Breast epithelium (tissue), 3 donors: ENCODE measurements around the gene PHRF1.

Experiments used
- POLR2A ChIP-seq: fragments of 450-650 bp; IDR thresholded peaks from one replicate; pipeline ENCODE4 v1.6.1; 2016; ENCODE audit warnings: antibody characterized with exemption, mild to moderate bottlenecking, moderate library complexity
- POLR2AphosphoS5 ChIP-seq, 3 donors: sonication (generic); formaldehyde crosslinking; IDR thresholded peaks; one replicate each; pipeline ENCODE4 v1.6.1; 2017; ENCODE audit warnings: antibody characterized with exemption in 3 of 3

DNA sequence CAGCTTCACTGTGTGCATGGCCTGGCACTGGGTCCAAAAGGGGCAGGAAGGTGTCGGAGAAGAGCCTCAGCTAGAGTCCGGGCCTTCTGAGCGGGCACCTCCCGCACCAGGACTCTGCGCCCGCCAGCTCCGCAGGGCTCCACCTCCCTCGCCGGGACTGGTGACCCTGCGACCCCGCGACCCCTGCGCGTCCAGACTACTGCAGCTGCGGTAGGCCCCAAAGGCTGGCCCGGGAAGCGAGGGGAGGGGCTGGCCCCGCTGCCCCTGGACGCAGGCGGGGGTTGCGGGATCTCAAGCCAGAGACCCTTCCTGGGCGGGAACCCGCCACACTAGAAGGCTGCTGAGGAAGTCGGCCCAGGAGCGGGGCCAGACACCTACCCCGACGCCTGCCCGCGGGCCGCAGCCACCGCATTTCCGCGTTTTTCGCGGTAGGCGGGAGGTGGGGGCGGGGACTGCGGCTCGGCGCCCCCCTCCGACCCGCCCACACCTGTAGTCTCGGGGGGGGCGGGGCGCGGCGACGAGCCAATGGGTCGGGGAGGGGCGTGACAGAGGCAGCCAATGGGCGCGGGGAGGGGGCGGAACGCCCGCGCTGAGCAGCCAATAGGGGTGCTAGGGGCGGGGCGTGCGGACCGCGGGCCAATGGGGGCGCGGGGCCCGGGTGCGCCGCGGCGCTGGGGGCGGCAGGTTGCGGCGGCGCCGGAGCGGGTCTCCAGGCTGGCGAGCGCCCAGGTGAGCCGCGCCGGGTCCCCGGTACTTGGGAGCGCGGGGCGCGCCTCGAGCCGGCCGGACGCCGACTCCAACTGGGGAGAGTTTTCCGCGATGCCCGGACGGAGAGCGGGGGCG lies 15.7 kb upstream of the PHRF1 start, which contains the start of the genes LMNTD2 and RASSF7:
- TF ChIP-seq POLR2A = peak; percentile 18
- TF ChIP-seq POLR2AphosphoS5 (IDR thresholded peaks at IDR 0.05) = peak; percentile 42 to 73 (median 45)
